ENCODE data around the gene SCN5A.

DNA sequence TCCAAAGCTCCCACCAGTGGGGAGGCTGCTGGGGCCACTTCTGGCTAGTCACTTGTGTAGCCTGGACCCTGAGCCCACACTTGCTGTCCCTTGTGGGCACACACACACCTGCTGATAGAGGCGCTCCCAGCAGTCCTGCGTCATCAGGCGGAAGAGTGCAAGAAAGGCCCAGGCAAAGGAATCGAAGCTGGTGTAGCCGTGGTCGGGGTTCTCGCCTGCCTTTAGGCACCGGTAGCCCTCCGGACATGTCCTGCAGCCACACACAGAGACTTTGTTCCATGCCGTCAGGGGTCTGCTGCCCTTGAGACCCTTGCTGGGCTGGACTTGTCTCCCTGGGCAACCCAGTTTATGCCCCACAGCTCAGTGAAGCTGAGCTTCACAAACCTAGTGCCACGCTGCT lies 42.9 kb downstream of the SCN5A start:
- TF ChIP-seq POLR2A (IDR thresholded peaks at IDR 0.05), result no peak
- TF ChIP-seq, protein P1, sequence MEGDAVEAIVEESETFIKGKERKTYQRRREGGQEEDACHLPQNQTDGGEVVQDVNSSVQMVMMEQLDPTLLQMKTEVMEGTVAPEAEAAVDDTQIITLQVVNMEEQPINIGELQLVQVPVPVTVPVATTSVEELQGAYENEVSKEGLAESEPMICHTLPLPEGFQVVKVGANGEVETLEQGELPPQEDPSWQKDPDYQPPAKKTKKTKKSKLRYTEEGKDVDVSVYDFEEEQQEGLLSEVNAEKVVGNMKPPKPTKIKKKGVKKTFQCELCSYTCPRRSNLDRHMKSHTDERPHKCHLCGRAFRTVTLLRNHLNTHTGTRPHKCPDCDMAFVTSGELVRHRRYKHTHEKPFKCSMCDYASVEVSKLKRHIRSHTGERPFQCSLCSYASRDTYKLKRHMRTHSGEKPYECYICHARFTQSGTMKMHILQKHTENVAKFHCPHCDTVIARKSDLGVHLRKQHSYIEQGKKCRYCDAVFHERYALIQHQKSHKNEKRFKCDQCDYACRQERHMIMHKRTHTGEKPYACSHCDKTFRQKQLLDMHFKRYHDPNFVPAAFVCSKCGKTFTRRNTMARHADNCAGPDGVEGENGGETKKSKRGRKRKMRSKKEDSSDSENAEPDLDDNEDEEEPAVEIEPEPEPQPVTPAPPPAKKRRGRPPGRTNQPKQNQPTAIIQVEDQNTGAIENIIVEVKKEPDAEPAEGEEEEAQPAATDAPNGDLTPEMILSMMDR (IDR thresholded peaks at IDR 0.05 in 8 of 11, conservative IDR thresholded peaks at IDR 0.05 in 3 of 11), result no peak
